GM12878 (cell line): Measurements from ENCODE around the gene COX10. TPM values are rescaled to one million over a fixed set of nuclear protein-coding genes. Genes with fewer than 3 reads are reported as not detected.

ENCODE experiments used
- ATAC-seq: fragments of 200-7000 bp; cut with Tn5 transposase; 3 replicates; pipeline ENCODE4 v1.9.1; 2020; ENCODE audit warnings: mild to moderate bottlenecking, moderate library complexity
- BruUV-seq: library from RNA; stranded (reverse); fragments of 400-500 nt; replicated peaks from 2 replicates; lab custom pipeline; 2021; lab: Mats Ljungman, UMichigan
- CTCF ChIA-PET: fragments of 300-600 bp; sonication (Branson Sonifier 250); formaldehyde crosslinking; extraction: SDS; loops from one replicate; lab custom pipeline; 2021; ENCODE audit warnings: inconsistent platforms; lab: Yijun Ruan, JAX
- POLR2A ChIA-PET: fragments of 350-600 bp; formaldehyde crosslinking; extraction: SDS; loops from one replicate; lab custom pipeline; 2021; ENCODE audit warnings: inconsistent platforms; lab: Charles Lee
- RAD21 ChIA-PET: fragments of 300-600 bp; sonication (Branson Sonifier 250); formaldehyde crosslinking; loops from one replicate; lab custom pipeline; 2023; ENCODE audit warnings: antibody characterized with exemption; ENCODE audit not compliant: unreplicated experiment; lab: Charles Lee
- SMC1A ChIA-PET: fragments of 300-600 bp; sonication (Branson Sonifier 250); formaldehyde crosslinking; loops from one replicate; lab custom pipeline; 2023; ENCODE audit not compliant: unreplicated experiment, uncharacterized antibody; lab: Charles Lee
- DNase-seq: peaks from one replicate; pipeline ENCODE4 v3.0.0-alpha.2; 2011; ENCODE audit warnings: low read depth, low spot score
- FAIRE-seq: peaks from 3 replicates; lab custom pipeline; 2011; peaks lifted over from hg19 to GRCh38; lab: Jason Lieb, UNC
- H2AFZ ChIP-seq: 2 replicates; pipeline ENCODE4 v1.6.0; 2011; ENCODE audit warnings: low read depth, low read length, control low read depth; ENCODE audit not compliant: control insufficient read depth
- H3K27ac ChIP-seq: 2 replicates; pipeline ENCODE4 v1.5.1; 2011; ENCODE audit warnings: control low read depth; ENCODE audit not compliant: control insufficient read depth, insufficient read depth
- H3K27me3 ChIP-seq, 2 experiments: replicated peaks in 1 of 2; 2 replicates each; pipeline versions ENCODE4 v1.6.0 to v1.6.1; 2011; ENCODE audit warnings: low read length in 1 of 2; ENCODE audit not compliant: control insufficient read depth in 2 of 2, insufficient read depth in 2 of 2
- H3K36me3 ChIP-seq, 2 experiments: 2 replicates each; pipeline ENCODE4 v1.5.1; 2011; ENCODE audit warnings: low read length in 1 of 2; ENCODE audit not compliant: control insufficient read depth in 2 of 2, insufficient read depth in 2 of 2
- H3K4me1 ChIP-seq: 2 replicates; pipeline ENCODE4 v1.6.1; 2011; ENCODE audit warnings: mild to moderate bottlenecking, low read length, moderate library complexity, mixed read lengths; ENCODE audit not compliant: control insufficient read depth, insufficient read depth
- H3K4me2 ChIP-seq: 2 replicates; pipeline ENCODE4 v1.6.0; 2011; ENCODE audit warnings: control low read depth; ENCODE audit not compliant: control insufficient read depth, insufficient read depth
- H3K4me3 ChIP-seq: fragments of 200-600 bp; sonication (generic); 2 replicates; pipeline ENCODE4 v1.5.1; 2016
- H3K79me2 ChIP-seq: 2 replicates; pipeline ENCODE4 v1.6.0; 2011; ENCODE audit warnings: low read length; ENCODE audit not compliant: control insufficient read depth, insufficient read depth
- H3K9ac ChIP-seq: 2 replicates; pipeline ENCODE4 v1.8.0; 2011; ENCODE audit warnings: low read length, control low read depth, mixed read lengths; ENCODE audit not compliant: control insufficient read depth, insufficient read depth
- H3K9me3 ChIP-seq: replicated peaks from 3 replicates; pipeline ENCODE4 v1.5.1; 2011; ENCODE audit warnings: mild to moderate bottlenecking, low read length; ENCODE audit not compliant: control insufficient read depth, insufficient read depth
- H4K20me1 ChIP-seq: 2 replicates; pipeline ENCODE4 v1.6.0; 2011; ENCODE audit not compliant: control insufficient read depth, insufficient read depth
- ATF2 ChIP-seq: IDR thresholded peaks from 2 replicates; pipeline ENCODE4 v1.6.1; 2012; ENCODE audit warnings: low read length, inconsistent platforms
- BACH1 ChIP-seq: fragments of 450-650 bp; IDR thresholded peaks from 2 replicates; pipeline ENCODE4 v1.6.1; 2017; ENCODE audit warnings: mild to moderate bottlenecking, borderline replicate concordance
- ESRRA ChIP-seq: IDR thresholded peaks from 2 replicates; pipeline ENCODE4 v1.6.1; 2012; ENCODE audit warnings: mild to moderate bottlenecking, low read length, improper control_type of control experiment
- FOS ChIP-seq: IDR thresholded peaks from 3 replicates; pipeline ENCODE4 v1.6.1; 2011; ENCODE audit warnings: borderline replicate concordance; ENCODE audit not compliant: insufficient read length; ENCODE audit errors: extremely low read depth
- HDGF ChIP-seq: fragments of 450-650 bp; IDR thresholded peaks from 2 replicates; pipeline ENCODE4 v1.6.1; 2016; ENCODE audit warnings: antibody characterized with exemption
- IRF4 ChIP-seq: IDR thresholded peaks from 2 replicates; pipeline ENCODE4 v1.6.1; 2011; ENCODE audit warnings: low read depth, low read length
- NR2C1 ChIP-seq: fragments of 450-650 bp; IDR thresholded peaks from 2 replicates; pipeline ENCODE4 v1.6.1; 2017; ENCODE audit warnings: antibody characterized with exemption, mild to moderate bottlenecking, moderate library complexity
- NR2C2 ChIP-seq: IDR thresholded peaks from 2 replicates; pipeline ENCODE4 v1.6.1; 2011; ENCODE audit warnings: borderline replicate concordance, low read depth; ENCODE audit not compliant: control insufficient read depth, insufficient read length
- POLR2AphosphoS5 ChIP-seq: IDR thresholded peaks from 2 replicates; pipeline ENCODE4 v1.6.1; 2011; ENCODE audit warnings: mild to moderate bottlenecking, low read length, inconsistent platforms
- SIX5 ChIP-seq: IDR thresholded peaks from 2 replicates; pipeline ENCODE4 v1.6.1; 2011; ENCODE audit warnings: mild to moderate bottlenecking, low read depth, low read length, moderate library complexity; ENCODE audit not compliant: severe bottlenecking
- TCF3 ChIP-seq: IDR thresholded peaks from 2 replicates; pipeline ENCODE4 v1.6.1; 2012; ENCODE audit warnings: low read depth, mild to moderate bottlenecking, low read length, borderline replicate concordance; ENCODE audit not compliant: insufficient read depth
- YBX1 ChIP-seq: fragments of 450-650 bp; IDR thresholded peaks from 2 replicates; pipeline ENCODE4 v1.6.1; 2016; ENCODE audit warnings: antibody characterized with exemption
- ZBTB11 ChIP-seq: fragments of 450-650 bp; formaldehyde crosslinking; IDR thresholded peaks from 2 replicates; pipeline ENCODE4 v1.5.0; 2022; ENCODE audit warnings: mild to moderate bottlenecking, missing genetic modification characterization
- ZNF217 ChIP-seq: fragments of 450-650 bp; IDR thresholded peaks from 2 replicates; pipeline ENCODE4 v1.6.1; 2017; ENCODE audit warnings: antibody characterized with exemption, mild to moderate bottlenecking
- WGBS: methylation state at CpG from one replicate; pipeline ENCODE4 v1.1.6; 2016; ENCODE audit warnings: low lambda C conversion rate; ENCODE audit not compliant: insufficient replicate concordance, insufficient coverage; ENCODE audit errors: missing lambda C conversion rate; 5-methylcytosine and 5-hydroxymethylcytosine counted together
- in situ Hi-C: fragments of 300-500 bp; cut with MboI; formaldehyde crosslinking; loops from 9 replicates; pipeline ENCODE4 v1.14.3; 2018; ENCODE audit warnings: mixed read lengths
- intact Hi-C: fragments of 100-400 bp; cut with micrococcal nuclease; formaldehyde crosslinking; loops from one replicate; pipeline ENCODE4 v1.14.2; 2022; ENCODE audit not compliant: unreplicated experiment
- polyA plus RNA-seq, 11 experiments: library from polyadenylated mRNA; depleted of rRNA in 4 of 11; unstranded in 6 of 11; stranded (reverse) in 5 of 11; fragments of >200 nt; fragmentation: Nextera tagmentation in 4 of 11; fragmentation: Illumina TruSeq in 1 of 11; extraction: Ambion mirVana in 4 of 11; extraction: Trizol in 1 of 11; gene quantifications; 1 replicate in 1 of 11; 2 replicates in 10 of 11; pipeline versions ENCODE4 v1.2.1 to v1.2.3, GENCODE V29; 2011 to 2016; ENCODE audit warnings: inconsistent platforms in 2 of 11, missing spikeins in 2 of 11, low read depth in 1 of 11
- total RNA-seq, 4 experiments: library from RNA; depleted of rRNA in 3 of 4; stranded (reverse); fragments of >200 nt in 3 of 4; fragmentation: Illumina TruSeq in 1 of 4; extraction: Trizol in 1 of 4; gene quantifications; 2 replicates each; pipeline versions ENCODE4 v1.2.1 to v1.2.3, GENCODE V29; 2013 to 2021
- TF ChIP-seq, protein P1 (sequence below): IDR thresholded peaks from 2 replicates; pipeline ENCODE4 v1.6.1; 2012; ENCODE audit warnings: low read depth, low read length, improper control_type of control experiment

Gene COX10
- total and polyA plus RNA-seq, 10 of the 15 experiments (the other 5 are each of a cell fraction or from before 2014, with no cell fraction given), result 9.6 to 29.4 (median 21.3) TPM

DNA sequence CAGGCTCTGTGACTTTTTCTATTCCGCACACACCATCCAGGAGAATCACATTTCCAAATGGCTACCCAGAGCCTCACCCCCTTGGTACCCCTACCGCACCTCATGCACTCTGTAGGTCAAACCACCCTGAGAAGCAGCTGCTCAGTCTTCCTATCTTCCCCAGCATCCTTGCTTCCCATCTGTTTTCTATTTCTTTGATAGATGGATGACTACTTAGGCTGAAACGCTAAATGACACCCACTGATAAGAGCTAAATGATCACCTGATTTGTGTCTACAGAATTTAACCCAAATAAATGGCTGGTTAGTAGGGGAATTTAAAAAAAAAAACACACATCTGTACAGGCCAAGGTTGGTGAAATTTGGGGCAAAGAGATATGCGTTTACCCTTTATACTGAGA is 17.6 kb upstream of the COX10 start:
- POLR2A ChIA-PET, result no interaction called here
- Histone ChIP-seq H3K79me2 (no peaks in the 10 kb centered on the region), H3K9ac (no peak overlapping the region), H2AFZ (no peak overlapping the region), H4K20me1 (no peaks in the 10 kb centered on the region), H3K36me3 (no peaks in the 10 kb centered on the region; a peak in 1 of 4 replicates), H3K4me1 (no peaks in the 10 kb centered on the region), H3K9me3 (no peaks in the 10 kb centered on the region; the same call in 2 of the 3 replicates), H3K4me3 (no peak overlapping the region), H3K27ac (no peak overlapping the region), H3K27me3 (no peaks in the 10 kb centered on the region), H3K4me2 (no peak overlapping the region)
- CTCF ChIA-PET, result no interaction called here
- 97% methylated on average over 4 of the region's 4 CpGs for WGBS
- no TSS peak for BruUV-seq
- DNase-seq (no peak), ATAC-seq (no peak), FAIRE-seq (no peak)
- RAD21 ChIA-PET, result no interaction called here
- in situ Hi-C loops (no loop called here), intact Hi-C loops (no loop called here)
- no peak for TF ChIP-seq TCF3
- TF ChIP-seq ATF2, result no peak
- no peak for TF ChIP-seq ZBTB11
- TF ChIP-seq ZNF217, result no peak
- TF ChIP-seq HDGF, result no peak
- no peak for TF ChIP-seq BACH1
- TF ChIP-seq NR2C1, result no peak
- TF ChIP-seq YBX1, result no peak
- no peak for TF ChIP-seq POLR2AphosphoS5
- TF ChIP-seq, protein P1, sequence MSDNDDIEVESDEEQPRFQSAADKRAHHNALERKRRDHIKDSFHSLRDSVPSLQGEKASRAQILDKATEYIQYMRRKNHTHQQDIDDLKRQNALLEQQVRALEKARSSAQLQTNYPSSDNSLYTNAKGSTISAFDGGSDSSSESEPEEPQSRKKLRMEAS, result no peak
- no peak for TF ChIP-seq FOS
- no peak for TF ChIP-seq SIX5
- TF ChIP-seq IRF4, result no peak
- no peak for TF ChIP-seq ESRRA
- TF ChIP-seq NR2C2, result no peak
- SMC1A ChIA-PET, result no interaction called here
